Measurements from ENCODE around the gene AKAP13. TPM values are rescaled to one million over a fixed set of nuclear protein-coding genes. Genes with fewer than 3 reads are reported as not detected.

AKAP13 gene
- total RNA-seq, 2 experiments from 2014 or later: 282 to 304 TPM

DNA sequence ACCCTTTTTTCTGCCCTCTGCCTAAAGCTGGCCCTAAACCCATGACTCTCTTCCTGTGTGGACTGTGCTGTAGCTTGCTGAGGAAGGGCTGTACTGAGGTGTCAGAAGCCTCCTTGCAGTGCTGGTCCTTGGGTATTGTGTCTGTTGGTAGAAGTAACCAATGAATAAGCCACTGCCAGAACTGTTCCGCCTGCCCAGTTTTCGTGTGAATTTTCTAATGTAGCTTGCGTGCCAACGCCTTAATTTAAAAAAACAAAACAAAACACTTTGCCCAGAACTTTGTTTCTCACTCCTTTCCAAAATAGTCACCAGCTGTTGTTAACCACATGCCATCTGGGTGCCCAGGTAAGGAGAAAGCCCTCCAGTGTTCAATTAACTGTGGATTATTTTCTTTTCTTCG, 312.5 kb downstream of the AKAP13 start:
- no peaks in the 10 kb centered on the region for H3K9me3 ChIP-seq (ENCODE audit: control insufficient read depth in 1 of 2, insufficient read depth in 1 of 2, low read length in 2 of 2)
- H3K4me3 Mint-ChIP-seq: peak overlapping the region; percentile 97
- peak overlapping the region; percentile 47 to 77 for H3K27ac ChIP-seq (ENCODE audit: low read depth in 1 of 2, low read length in 2 of 2)
- ATAC-seq (ENCODE audit: poor library complexity): no peak
- DNase-seq: peak in 7 of 14 experiments; percentile 21 to 83 (median 58)
- intact Hi-C loops (cut with DNase I, micrococcal nuclease): loop anchor here (5.0 to 10.0 kb wide), 4 partner anchors 36 to 398 kb away; no protein-coding TSS in a partner anchor
- ChIA-PET POLR2A (interaction anchor here (1.4 to 5.7 kb wide), 3 partner anchors 10 to 17 kb away, joined by 4 to 83 read pairs (median 8); no protein-coding TSS in a partner anchor), CTCF (interaction anchor here (0.9 to 1.1 kb wide), 2 partner anchors 9 to 110 kb away, joined by 3 read pairs; no protein-coding TSS in a partner anchor)
- H3K27me3 Mint-ChIP-seq: no peaks in the 10 kb centered on the region
- H3K4me1 ChIP-seq (ENCODE audit: insufficient read depth, low read length): peaks cover 55% of the 10 kb centered on the region
- peaks cover 82% of the 10 kb centered on the region for H3K4me1 Mint-ChIP-seq (ENCODE audit: low read depth)
- no peaks in the 10 kb centered on the region for H3K27me3 ChIP-seq (ENCODE audit: control insufficient read depth in 1 of 2, insufficient read depth in 2 of 2, low read length in 2 of 2)
- peaks cover 73% of the 10 kb centered on the region for H3K36me3 Mint-ChIP-seq (ENCODE audit: low read depth)
- H3K9me3 Mint-ChIP-seq: no peaks in the 10 kb centered on the region
- peak overlapping the region; percentile 66 for H3K4me3 ChIP-seq (ENCODE audit: low read length)
- no peak for TF ChIP-seq CTCF (IDR thresholded peaks at IDR 0.05)
- H3K27ac Mint-ChIP-seq: peak overlapping the region; percentile 93
- peaks cover 49% of the 10 kb centered on the region for H3K36me3 ChIP-seq (ENCODE audit: insufficient read depth, low read length)

GRCh38 chr15:85693277-85693676, 312.9 kb downstream of the AKAP13 start:
- no peaks in the 10 kb centered on the region for H3K9me3 ChIP-seq (ENCODE audit: control insufficient read depth in 1 of 2, insufficient read depth in 1 of 2, low read length in 2 of 2)
- no peaks in the 10 kb centered on the region for H3K27me3 ChIP-seq (ENCODE audit: control insufficient read depth in 1 of 2, insufficient read depth in 2 of 2, low read length in 2 of 2)
- H3K4me3 Mint-ChIP-seq: peak overlapping the region; percentile 97
- H3K27ac ChIP-seq (ENCODE audit: low read depth in 1 of 2, low read length in 2 of 2): peak overlapping the region; percentile 47 to 77
- H3K36me3 ChIP-seq (ENCODE audit: insufficient read depth, low read length): peaks cover 52% of the 10 kb centered on the region
- ATAC-seq (ENCODE audit: poor library complexity): no peak
- peaks cover 77% of the 10 kb centered on the region for H3K36me3 Mint-ChIP-seq (ENCODE audit: low read depth)
- DNase-seq: peak in 2 of 14 experiments; percentile 23 to 27
- POLR2A ChIA-PET: interaction anchor here (1.9 to 5.7 kb wide), 2 partner anchors 9 to 14 kb away, joined by 8 to 83 read pairs; no protein-coding TSS in a partner anchor
- intact Hi-C loops (cut with DNase I, micrococcal nuclease): loop anchor here (5.0 to 10.0 kb wide), 4 partner anchors 36 to 398 kb away; no protein-coding TSS in a partner anchor
- peaks cover 81% of the 10 kb centered on the region for H3K4me1 Mint-ChIP-seq (ENCODE audit: low read depth)
- peak overlapping the region; percentile 66 for H3K4me3 ChIP-seq (ENCODE audit: low read length)
- H3K9me3 Mint-ChIP-seq: no peaks in the 10 kb centered on the region
- TF ChIP-seq CTCF (IDR thresholded peaks at IDR 0.05): no peak
- no peaks in the 10 kb centered on the region for H3K27me3 Mint-ChIP-seq
- H3K27ac Mint-ChIP-seq: peak overlapping the region; percentile 93
- CTCF ChIA-PET: interaction anchor here (0.9 to 1.1 kb wide), 2 partner anchors 8 to 111 kb away, joined by 3 read pairs; no protein-coding TSS in a partner anchor
- peaks cover 56% of the 10 kb centered on the region for H3K4me1 ChIP-seq (ENCODE audit: insufficient read depth, low read length)

DNA sequence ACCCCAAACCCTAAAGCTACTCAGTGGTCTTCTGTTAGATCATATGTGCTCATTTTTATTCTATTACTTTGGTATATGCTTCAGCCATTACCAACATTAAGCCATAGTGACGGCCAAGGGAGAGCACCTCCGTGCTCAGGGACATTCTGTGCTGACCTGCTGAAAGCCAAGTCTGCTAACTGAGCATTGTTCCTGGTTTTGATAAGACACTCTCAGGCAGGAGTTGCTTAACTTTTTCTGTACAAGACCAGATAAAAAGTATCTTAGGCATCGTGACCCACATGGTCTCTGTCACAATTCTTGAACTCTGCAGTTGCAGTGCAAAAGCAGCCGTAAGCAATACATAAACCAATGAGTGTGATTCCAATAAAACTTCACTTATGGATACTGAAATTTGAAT, 313.7 kb downstream of the AKAP13 start:
- Histone ChIP-seq H3K27me3 (ENCODE audit: control insufficient read depth in 1 of 2, insufficient read depth in 2 of 2, low read length in 2 of 2) (no peaks in the 10 kb centered on the region), H3K4me1 (ENCODE audit: insufficient read depth, low read length) (peaks cover 58% of the 10 kb centered on the region), H3K27ac (ENCODE audit: low read depth in 1 of 2, low read length in 2 of 2) (peak overlapping the region in 1 of 2 donors; percentile 24), H3K4me3 (ENCODE audit: low read length) (no peak overlapping the region), H3K36me3 (ENCODE audit: insufficient read depth, low read length) (peaks cover 52% of the 10 kb centered on the region), H3K9me3 (ENCODE audit: control insufficient read depth in 1 of 2, insufficient read depth in 1 of 2, low read length in 2 of 2) (no peaks in the 10 kb centered on the region)
- H3K27ac Mint-ChIP-seq: peak overlapping the region; percentile 93
- intact Hi-C loops (cut with DNase I, micrococcal nuclease): loop anchor here (5.0 to 10.0 kb wide), 4 partner anchors 37 to 399 kb away; no protein-coding TSS in a partner anchor
- H3K9me3 Mint-ChIP-seq: no peaks in the 10 kb centered on the region
- H3K4me3 Mint-ChIP-seq: no peak overlapping the region
- ATAC-seq (ENCODE audit: poor library complexity) (no peak), DNase-seq (no peak)
- H3K27me3 Mint-ChIP-seq: no peaks in the 10 kb centered on the region
- peaks cover 73% of the 10 kb centered on the region for H3K4me1 Mint-ChIP-seq (ENCODE audit: low read depth)
- CTCF ChIA-PET: interaction anchor here (0.5 to 2.1 kb wide), 2 partner anchors 13 to 37 kb away, joined by 5 read pairs; no protein-coding TSS in a partner anchor
- POLR2A ChIA-PET: interaction anchor here (1.9 to 5.7 kb wide), 2 partner anchors 9 to 13 kb away, joined by 8 to 83 read pairs; no protein-coding TSS in a partner anchor
- TF ChIP-seq CTCF (IDR thresholded peaks at IDR 0.05): no peak
- peaks cover 80% of the 10 kb centered on the region for H3K36me3 Mint-ChIP-seq (ENCODE audit: low read depth)
